ENCODE results near the gene C20orf173.

Gene C20orf173

GRCh38 chr20:35510951-35511735 lies 18.3 kb downstream of the C20orf173 start:
- intact Hi-C loops (cut with DNase I): no loop called here
- DNase-seq: peak in 1 of 10 donors; percentile 72

- intact Hi-C loops (cut with DNase I): no loop called here
- DNase-seq: peak in 1 of 10 donors; percentile 47
These were observed 20.8 kb downstream of the C20orf173 start for GRCh38 chr20:35508493-35509218.

- DNase-seq: peak in 1 of 10 donors; percentile 5
- intact Hi-C loops (cut with DNase I): no loop called here
These were observed 22.4 kb downstream of the C20orf173 start for GRCh38 chr20:35506872-35507638.

GRCh38 chr20:35506179-35506578 lies 23.3 kb downstream of the C20orf173 start:
- intact Hi-C loops (cut with DNase I): no loop called here
- peak in 1 of 10 donors; percentile 5 for DNase-seq

DNA sequence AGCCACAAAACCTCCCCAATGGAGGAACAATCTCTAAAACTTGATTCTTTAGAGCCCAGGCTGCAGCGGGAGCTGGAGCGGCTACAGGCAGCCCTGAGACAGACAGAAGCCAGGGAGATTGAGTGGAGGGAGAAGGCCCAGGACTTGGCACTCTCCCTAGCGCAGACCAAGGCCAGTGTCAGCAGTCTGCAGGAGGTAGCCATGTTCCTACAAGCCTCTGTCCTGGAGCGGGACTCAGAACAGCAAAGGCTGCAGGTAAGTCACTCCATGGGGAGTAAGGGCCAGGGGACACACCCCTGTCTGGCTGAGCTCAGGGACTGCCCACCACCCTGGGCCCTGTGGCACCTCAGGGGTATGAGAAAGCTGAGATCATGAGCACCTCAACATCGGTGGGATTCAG lies 24.7 kb downstream of the C20orf173 start:
- intact Hi-C loops (cut with DNase I): no loop called here
- DNase-seq: peak in 1 of 10 donors; percentile 12

DNA sequence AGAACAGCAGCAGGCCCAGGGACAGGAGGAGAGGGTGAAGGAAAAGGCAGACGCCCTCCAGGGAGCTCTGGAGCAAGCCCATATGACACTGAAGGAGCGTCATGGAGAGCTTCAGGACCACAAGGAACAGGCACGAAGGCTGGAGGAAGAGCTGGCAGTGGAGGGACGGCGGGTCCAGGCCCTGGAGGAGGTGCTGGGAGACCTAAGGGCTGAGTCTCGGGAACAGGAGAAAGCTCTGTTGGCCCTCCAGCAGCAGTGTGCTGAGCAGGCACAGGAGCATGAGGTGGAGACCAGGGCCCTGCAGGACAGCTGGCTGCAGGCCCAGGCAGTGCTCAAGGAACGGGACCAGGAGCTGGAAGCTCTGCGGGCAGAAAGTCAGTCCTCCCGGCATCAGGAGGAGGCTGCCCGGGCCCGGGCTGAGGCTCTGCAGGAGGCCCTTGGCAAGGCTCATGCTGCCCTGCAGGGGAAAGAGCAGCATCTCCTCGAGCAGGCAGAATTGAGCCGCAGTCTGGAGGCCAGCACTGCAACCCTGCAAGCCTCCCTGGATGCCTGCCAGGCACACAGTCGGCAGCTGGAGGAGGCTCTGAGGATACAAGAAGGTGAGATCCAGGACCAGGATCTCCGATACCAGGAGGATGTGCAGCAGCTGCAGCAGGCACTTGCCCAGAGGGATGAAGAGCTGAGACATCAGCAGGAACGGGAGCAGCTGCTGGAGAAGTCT lies 25.5 kb downstream of the C20orf173 start:
- peak in 8 of 10 donors; percentile 15 to 90 (median 34) for DNase-seq
- intact Hi-C loops (cut with DNase I): no loop called here

GRCh38 chr20:35503281-35503680 lies 26.2 kb downstream of the C20orf173 start:
- intact Hi-C loops (cut with DNase I): no loop called here
- peak in 1 of 10 donors; percentile 48 for DNase-seq

- no peak for DNase-seq
- intact Hi-C loops (cut with DNase I): no loop called here
These were observed 27.1 kb downstream of the C20orf173 start for GRCh38 chr20:35502352-35502751.

DNA sequence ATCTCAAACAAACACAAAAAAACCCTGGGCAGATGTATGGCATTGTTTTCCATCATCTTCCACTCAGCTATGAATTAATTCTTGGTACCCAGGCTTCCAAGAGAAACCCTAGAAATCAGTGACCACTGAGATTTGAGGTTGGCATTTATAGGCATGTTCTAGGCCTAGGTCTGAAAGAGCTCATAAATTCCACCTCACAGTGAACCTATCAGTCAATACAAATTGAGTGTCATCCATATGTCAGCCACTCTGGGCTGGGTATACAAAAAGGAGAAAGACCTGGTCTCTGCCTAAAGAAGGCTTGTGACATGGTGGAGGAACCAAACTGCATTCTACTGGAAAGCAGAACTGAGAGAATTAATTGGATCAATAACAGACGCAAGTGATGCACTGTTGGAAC lies 30.2 kb downstream of the C20orf173 start:
- no peak for DNase-seq
- intact Hi-C loops (cut with DNase I): no loop called here

- peak; percentile 47 to 95 (median 67) for DNase-seq
- intact Hi-C loops (cut with DNase I): no loop called here
These were observed 31.7 kb downstream of the C20orf173 start for GRCh38 chr20:35497780-35498189.

- peak in 1 of 10 donors; percentile 20 for DNase-seq
- intact Hi-C loops (cut with DNase I): no loop called here
These were observed 32.1 kb downstream of the C20orf173 start for GRCh38 chr20:35497320-35497719.

DNA sequence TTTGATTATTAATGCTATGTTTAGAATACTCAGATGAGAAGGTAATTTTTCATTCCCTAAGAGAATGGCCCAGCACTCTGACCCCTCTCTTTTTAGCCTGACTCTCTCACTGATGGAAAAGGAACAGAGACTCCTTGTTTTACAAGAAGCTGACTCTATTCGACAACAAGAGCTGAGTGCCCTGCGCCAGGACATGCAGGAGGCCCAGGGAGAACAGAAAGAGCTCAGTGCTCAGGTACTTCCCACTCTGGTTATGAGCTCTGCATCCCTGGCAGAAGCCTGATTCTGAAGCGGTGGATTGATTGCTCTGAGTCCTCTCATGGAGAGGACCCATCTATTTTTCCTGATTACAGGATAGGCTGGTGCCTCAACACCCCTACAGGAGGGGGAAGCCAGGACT lies 33.0 kb downstream of the C20orf173 start:
- intact Hi-C loops (cut with DNase I): no loop called here
- DNase-seq: peak in 1 of 10 donors; percentile 77

- DNase-seq: peak in 1 of 10 donors; percentile 28
- intact Hi-C loops (cut with DNase I): no loop called here
These were observed 37.1 kb downstream of the C20orf173 start for GRCh38 chr20:35492352-35492751.

- DNase-seq: no peak
- intact Hi-C loops (cut with DNase I): no loop called here
These were observed 37.6 kb downstream of the C20orf173 start for GRCh38 chr20:35491823-35492222.

DNA sequence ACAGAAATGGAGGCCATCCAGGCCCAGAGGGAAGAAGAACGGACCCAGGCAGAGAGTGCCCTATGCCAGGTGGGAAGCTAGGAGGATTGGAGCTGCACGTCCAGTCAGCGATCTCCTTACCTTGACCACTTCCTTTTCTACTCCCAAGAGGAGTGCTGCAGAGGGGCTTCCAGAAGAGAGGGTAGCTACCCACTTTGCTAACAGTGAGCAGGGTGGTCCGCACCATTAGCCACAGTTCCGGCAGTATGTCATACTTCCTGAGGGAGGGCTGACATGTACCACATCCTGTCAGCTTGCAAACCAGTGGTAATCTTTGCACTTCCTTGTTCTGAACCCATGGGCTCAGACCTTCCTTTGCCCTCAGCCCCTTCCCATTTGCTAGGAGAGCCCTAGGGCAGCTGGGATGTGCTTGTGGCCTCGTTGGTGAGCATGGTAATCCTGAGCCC lies 38.7 kb downstream of the C20orf173 start:
- peak in 1 of 10 donors; percentile 55 for DNase-seq
- intact Hi-C loops (cut with DNase I): no loop called here

DNA sequence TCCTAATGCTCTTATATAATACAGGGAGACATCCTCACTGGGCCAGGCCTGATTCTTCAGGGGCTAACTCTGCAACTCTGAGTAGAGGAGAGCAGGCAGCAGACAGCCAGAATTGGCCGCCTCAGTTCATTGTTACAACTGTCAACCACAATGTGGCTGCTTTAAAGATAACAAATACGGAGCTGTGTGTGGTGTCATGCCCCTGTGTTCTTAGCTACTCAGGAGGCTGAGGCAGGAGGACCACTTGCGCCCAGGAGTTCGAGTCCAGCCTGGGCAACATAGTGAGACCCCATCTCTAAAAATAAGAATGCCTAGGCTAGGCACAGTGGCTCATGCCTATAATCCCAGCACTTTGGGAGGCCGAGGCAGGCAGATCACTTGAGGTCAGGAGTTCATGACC lies 39.7 kb downstream of the C20orf173 start:
- no peak for DNase-seq
- intact Hi-C loops (cut with DNase I): no loop called here

DNA sequence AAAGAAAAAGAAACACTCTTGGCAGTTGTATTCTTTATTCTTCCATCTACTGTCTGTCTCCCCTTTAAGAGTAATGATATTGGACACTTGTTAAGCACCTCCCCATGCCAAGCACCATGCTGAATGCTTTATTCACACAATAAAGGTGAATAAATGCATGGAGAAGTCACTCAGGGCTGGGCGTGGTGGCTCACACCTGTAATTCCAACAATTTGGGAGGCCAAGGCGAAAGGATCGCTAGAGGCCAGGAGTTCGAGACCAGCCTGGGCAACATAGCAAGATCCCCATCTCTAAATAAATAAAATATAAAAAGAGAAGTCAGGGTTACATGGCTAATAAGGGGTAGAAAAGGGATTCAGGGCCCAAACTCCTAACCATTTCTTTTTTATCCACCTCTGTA lies 42.0 kb downstream of the C20orf173 start:
- DNase-seq: peak in 1 of 10 donors; percentile 59
- intact Hi-C loops (cut with DNase I): no loop called here

DNA sequence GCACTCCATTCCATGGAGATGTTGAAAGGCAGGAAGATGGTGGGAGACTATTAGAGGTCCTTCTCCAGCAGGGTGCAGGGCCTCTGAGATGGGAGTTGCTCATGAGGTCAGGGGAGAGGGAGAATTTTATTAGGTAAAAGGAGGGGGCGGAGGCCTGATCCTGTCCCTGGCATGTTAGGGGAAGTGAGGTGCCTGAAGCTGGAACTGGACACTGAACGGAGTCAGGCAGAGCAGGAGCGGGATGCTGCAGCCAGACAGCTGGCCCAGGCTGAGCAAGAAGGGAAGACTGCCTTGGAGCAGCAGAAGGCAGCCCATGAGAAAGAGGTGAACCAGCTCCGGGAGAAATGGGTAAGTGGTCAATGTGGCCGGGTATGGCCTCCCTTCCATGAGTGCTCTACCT lies 49.7 kb downstream of the C20orf173 start:
- intact Hi-C loops (cut with DNase I): no loop called here
- no peak for DNase-seq

DNA sequence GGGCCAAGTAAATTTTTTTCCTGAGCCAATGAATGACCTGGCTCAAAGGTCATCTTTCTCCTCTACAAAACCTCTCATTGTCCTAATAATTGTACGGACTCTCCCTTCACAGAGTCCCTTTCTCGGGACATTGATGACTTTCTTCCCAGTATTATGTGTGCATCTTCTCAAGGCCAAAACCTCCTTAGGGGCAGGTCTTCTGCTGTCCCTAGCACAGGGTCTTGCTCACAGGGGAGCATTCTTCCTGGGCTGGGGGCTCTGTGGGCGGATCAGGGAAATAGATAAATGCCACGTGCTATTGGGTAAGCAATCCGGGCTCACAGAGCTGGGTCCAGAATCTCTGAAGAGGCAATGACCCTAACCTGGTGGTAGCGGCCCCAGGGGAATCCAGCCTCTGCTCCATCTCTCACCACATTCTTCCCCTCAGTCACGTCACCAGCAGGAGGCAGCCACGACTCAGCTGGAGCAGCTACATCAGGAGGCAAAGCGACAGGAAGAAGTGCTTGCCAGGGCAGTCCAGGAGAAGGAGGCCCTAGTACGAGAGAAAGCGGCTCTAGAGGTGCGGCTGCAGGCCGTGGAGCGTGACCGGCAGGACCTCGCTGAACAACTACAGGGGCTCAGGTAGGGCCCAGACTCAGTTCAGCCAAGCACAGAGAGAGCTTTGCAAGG lies 50.5 kb downstream of the C20orf173 start:
- DNase-seq: no peak
- intact Hi-C loops (cut with DNase I): no loop called here
